ENCODE results near the gene LTBP2.
A peak's percentile ranks its signal among the peaks of the same experiment; 100 is the strongest.

The LTBP2 gene

DNA sequence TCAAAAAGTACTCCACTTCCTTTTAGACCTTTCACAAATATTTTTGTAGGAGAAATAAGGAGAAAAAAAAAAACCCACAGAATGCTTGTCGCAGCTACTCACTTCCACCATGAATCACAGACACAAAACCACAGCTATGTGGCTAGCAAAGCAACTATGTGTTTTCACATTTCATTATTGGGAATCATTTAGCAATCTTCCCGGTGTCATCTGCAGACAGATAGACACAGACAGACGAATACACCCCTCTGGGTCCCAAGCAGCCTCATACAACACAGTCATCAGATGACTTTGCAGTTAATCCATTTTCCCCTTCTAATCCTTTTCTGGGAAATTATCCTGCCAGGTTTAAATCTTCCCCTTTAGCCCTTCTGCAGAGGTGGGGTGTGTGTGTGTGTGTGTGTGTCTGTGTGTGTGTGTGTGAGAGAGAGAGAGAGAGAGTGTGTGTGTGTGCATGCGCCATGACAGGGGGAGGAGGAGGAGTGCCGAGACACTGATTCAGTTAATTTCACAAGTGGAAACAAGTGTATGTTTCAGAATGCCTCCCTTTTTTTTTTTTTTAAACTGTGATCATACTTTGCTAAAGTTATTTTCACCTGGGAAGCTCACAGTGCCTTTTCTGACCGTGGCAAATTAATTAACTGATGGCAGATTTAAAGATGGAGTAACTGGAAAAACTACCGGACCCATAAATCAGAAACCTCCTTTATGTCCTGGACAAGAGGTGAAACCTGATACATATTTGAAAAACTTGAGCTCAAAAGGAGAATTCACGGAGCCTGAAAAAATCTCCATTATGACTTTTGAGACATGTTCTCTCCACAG is 39.9 kb downstream of the LTBP2 start:
- peak; percentile 82 for DNase-seq (ENCODE audit: low spot score)

DNA sequence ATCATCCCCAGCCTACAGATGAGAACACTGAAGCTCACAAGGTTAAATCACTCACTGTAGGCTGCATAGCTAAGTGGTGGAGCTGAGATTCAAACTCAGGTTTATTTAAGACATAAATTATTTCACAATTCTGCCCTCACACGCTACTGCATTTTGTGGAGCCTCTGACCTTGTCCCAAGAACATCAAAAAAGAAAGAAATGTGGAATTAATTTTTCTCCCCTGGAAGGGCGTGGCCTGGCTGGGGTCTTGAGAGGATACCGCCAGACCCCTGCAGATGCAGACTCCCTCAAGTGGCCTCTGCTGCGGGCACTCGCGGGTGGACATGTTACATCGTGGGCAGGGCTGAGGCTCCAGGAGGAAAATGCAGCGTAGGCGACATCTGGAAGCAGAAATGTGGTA is 40.6 kb downstream of the LTBP2 start:
- no peak for DNase-seq (ENCODE audit: low spot score)

DNA sequence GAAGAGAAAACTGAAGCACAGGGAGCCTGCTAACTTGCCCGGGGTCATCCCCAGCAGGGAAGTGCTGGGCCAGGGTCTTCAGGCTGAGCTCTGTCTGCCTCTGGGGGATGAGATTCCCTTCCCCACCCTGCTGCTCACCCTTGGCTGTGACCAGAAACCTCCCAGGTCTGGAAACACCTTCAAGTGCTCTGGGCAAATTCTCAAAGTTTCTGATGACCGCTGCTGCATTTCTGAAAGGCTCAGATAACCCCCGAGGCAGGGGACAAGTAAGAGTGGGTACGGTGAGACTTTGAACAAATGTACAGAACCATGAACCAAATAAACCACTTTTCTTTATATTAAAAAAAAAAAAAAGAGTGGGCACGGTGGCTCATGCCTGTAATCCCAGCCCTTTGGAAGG is 41.3 kb downstream of the LTBP2 start:
- DNase-seq (ENCODE audit: low spot score), result no peak

DNA sequence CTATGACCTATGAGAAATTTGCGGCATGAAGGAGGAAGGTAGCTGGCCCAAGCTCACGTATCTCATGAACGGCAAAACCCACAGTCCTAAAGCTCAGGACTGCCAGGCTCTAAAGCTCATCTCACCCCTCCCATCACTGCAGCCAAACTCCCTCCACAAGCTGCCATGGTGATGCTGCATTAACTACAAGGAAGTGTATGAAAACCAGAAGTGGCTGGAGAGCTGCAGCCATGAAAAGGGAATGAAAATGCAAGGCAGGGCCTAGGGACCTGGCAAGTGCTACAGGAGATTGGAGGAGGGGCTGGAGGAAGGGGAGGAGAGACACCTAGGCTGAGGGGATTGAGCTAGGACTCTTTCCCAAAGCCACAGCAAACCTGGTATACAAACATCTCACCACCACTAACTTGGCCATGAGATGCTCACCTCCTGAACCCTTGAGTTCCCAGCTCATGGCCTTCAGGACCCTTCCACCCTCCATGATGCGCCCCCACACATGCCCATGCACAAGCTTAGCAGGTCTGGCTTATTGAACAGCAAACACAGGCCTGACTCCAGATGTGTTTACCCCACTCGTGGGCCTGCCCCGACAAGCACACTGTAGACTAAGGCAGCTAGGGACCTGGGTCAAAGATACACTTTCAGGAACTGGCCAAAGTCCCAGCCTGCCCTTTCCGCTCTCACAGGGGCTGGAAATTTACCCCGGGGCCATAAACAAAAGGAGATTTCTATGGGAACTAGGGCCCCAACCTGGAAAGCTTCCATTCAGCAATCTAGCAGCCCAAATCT is 42.0 kb downstream of the LTBP2 start:
- no peak for DNase-seq (ENCODE audit: low spot score)

DNA sequence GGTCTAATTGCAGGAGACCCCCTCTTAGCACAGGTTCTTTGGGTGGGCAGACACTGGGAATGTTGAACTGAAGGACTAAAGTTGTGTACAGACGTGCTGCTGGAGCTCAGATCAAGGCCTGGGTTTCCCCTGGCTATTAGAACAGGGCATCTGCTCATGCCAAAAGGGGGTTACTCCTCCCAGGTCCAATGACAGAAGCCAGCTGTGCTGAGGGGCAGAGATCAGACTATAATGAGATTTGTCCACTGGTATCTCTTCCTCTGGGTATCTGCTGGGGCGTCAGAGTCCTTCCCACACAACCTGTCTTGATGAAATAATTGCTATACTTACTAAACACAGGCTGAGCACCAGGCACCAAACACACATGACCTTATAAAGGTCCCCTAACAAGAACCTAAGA is 42.6 kb downstream of the LTBP2 start:
- DNase-seq (ENCODE audit: low spot score), result no peak

DNA sequence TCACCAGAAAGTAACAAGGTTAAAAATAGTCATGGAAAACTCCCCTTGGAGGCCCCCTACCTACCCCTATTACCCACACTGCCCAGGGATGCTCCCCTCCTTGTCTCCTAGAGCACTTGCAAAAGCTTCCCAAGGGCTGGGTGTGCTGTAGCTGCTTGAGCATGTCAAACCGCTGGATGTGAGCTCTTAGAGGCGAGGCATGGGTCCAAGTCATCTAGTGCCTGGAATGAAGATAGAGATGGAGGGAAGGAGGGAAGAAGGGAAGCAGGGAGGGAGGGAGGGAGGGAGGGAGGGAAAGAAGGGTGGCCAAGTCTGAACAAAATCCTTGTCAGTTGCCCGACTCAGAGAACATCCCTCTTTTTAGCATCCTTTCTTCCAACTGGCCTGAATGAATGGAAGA is 43.1 kb downstream of the LTBP2 start:
- no peak for DNase-seq (ENCODE audit: low spot score)

DNA sequence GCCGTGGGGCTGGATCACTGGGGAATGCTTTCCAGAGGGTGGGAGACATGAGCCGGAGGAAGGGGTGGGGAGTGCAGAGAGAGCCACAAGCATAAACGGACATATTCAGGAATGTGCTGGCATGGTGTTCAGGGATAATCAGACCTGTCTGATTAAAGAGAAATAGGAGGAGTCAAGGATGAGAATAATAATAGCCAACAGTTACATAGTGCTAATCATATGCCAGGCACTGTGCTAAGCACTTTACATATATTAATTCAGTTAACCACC is 43.7 kb downstream of the LTBP2 start:
- no peak for DNase-seq (ENCODE audit: low spot score)

DNA sequence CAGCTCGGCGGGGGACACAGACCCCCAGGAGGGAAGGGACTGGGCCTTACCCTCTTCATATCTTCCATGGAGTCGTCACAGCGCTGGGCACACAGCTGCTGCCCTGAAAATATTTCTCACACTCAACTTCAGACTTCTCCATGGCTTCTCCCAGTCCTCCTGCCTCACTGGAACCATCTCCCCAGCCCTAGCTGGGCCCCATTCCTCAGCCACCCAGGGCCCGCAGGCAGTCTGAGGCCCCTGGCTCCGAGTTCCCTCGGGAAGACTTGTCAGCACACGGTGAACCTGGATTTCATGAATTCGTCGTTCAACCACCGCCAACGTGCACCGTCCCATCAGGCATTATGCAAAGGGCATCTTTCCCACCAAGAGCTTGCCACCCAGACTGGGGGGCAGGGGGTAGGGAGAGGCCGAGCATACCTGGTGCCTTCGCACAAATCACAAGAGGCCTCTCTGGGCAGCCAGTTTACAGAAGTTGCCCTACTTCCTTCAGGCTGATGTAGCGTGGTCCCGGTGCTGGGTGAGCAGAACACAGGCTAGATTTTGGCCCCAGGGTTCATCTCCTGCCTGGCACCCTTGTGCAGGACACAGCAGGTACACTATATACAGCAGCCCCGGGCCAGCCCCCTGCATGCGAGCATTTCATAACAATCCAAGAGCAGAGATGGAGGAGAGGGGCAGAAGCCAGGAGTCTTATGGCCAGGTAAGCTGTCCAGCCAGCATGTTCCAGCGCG is 44.2 kb downstream of the LTBP2 start:
- no peak for DNase-seq (ENCODE audit: low spot score)

DNA sequence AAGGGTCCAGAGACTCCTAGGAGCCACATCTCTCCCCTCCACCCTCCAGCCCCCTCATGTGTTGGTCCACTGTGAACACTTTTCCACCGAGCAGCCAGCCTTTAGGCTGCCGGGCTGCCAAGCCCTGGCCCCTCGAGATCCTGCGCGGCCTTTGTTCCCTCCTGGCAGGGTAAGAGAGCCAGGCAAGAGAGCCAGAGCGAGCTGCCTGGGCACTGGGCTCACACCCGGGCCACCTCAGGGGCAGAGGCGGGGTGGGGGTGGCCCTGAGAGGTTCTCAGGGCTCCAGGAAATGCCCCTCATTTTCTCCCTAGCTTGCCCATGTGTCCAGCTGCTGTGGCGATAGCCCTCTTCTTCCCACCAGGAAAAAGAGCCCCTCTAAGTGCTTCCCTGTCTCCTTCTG is 44.8 kb downstream of the LTBP2 start:
- no peak for DNase-seq (ENCODE audit: low spot score)

DNA sequence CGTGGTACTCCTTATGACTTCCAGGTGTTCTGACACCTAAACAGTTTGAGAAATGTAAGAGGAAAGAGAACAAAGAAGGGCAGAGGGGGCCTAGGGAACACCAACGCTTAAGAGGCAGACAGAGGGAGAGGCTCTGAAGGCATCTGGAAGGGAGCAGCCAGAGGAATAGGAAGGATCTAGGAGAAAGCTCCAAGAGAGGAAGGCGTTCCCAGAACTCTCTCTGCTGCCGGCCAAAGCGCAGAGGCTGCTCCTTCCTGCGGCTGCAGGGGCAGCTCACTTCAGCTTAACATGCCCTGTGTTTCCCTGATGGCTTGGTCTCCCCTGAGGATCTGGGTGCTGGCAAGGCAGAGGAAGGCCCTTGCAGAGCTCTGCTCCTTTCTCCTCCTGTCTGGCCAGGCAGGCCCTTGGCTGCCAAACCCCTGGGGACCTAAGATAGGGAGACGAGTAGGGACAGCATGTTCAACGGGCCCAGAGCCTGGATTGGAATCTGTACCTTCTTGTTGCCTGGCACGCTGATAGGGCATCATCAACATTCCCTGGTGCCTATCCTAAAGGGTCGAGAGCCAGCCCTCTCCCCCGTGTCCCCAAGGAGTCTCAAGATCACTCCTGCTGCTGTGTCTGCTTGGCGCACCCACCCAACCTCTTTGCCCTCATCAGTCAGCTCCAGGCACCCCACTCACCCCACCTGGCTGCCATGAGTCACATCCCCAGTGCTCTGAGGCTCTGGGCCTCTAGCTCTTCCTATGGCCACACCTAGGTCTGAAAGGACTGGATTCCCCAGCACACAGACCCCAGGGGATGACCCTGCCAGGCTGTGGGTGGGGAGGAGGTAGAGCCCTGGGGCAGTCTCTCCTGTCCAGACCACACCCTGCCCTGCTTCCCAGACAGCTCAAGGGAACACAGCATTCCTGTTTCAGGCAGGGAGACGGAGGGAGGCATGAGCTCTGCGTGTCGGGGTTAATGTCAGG is 45.6 kb downstream of the LTBP2 start:
- no peak for DNase-seq (ENCODE audit: low spot score)

DNA sequence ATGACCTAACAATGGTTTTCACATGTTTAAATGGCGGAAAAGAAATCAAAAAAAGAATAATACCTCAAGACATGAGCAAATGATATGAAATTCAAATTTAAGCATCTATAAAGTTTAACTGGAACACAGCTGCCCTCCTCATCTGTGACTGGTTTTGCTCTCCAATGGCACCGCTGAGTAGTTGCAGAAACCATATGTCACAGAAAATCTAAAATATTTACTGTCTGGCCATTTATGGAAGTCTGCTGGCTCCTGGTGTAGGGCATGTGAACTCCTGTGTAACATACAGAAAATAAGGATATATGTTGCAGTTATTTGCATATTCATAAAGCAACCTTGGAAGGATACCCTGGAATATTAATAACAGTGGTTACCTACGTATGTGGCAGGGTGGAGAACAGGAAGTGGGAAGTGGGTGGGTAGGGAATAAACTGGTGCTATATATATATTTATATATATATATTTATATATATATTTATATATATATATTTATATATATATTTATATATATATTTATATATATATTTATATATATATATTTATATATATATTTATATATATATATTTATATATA is 48.4 kb downstream of the LTBP2 start:
- DNase-seq (ENCODE audit: low spot score), result no peak

DNA sequence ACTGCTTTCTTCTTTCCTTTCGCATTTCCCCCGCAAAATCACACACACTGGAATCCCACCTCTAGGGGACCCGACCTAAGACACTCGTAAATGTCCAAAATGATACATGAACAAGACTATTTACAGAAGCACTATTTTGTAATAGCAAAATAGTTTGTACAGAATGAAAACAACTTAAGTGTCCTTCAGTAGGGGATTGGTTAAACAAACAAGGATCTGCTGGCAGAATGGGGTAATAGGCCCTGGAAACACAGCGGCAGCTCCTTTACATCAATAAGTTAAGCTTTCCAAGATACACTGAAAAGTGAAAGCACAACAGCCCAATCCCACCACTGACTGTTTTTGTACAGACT is 48.8 kb downstream of the LTBP2 start:
- no peak for DNase-seq (ENCODE audit: low spot score)

DNA sequence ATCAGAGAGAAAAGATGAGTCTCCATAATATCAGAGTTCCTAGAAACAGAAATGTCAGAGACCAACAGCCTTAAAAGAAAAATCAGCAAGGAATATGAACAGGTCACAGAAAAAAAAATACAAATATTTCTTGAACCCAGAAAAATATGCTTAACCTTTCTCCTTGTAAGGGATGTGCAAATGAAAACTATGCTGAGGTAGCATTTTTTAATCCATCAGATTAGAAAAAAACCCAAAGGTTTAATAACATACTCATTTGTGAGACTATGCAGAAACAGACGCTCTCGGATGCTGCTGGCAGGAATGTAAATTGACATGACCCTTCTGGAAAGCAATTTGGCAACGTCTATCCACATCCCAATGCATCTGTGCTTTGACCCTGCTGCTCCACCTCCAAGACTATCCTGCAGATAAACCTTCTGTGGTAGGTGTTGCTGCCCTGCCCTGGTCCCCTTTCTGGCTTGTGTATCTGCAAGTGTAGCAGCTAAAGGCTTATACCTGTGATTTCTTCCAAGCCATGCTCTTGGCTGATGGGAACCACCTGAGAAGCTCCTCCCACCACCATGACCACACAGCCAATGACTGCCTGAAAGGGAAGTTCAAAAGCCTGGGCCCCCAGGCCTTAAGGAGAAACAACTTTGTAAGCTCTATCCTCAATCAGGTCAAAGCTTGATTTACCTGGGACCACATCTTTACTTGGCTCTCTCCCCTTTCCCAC is 49.4 kb downstream of the LTBP2 start:
- DNase-seq (ENCODE audit: low spot score), result no peak

DNA sequence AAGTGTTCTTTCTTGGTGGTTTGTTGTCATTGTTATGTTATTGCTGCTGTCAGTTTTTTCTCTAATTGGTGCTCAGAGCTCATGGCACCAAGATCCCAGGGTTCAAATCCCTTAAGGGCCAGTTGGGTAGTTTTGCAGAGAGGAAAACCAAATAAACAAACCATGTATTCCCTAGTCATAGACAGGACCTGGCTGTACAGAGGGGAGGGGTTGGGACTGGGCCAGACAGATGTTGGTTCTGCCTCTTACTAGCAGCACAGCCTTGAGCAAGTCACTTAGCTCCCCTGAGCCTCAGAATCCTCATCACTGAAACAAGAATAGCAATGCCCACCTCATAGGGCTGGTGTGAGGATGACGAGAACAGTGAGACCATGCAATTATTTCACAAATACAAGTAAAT is 53.4 kb downstream of the LTBP2 start:
- DNase-seq (ENCODE audit: low spot score), result no peak

DNA sequence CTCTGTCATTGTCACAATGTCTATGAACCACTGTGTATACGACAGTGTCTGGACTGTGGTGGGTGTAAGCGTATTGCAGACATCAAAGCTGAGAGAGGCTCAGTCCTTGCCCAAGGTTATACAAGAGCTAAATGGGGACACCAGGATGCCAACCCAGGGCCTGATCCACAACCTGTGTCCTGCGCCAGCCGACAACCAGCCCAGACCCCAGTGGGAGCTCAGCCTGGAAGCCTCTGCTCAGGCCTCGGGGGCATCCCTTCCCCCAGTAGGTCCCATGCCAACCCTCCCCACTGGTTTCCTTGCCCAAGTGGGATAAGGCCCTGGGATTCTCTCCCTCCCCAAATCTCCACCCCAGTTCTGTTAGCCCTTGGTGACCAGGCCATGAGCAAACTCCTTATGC is 54.3 kb downstream of the LTBP2 start:
- no peak for DNase-seq (ENCODE audit: low spot score)

DNA sequence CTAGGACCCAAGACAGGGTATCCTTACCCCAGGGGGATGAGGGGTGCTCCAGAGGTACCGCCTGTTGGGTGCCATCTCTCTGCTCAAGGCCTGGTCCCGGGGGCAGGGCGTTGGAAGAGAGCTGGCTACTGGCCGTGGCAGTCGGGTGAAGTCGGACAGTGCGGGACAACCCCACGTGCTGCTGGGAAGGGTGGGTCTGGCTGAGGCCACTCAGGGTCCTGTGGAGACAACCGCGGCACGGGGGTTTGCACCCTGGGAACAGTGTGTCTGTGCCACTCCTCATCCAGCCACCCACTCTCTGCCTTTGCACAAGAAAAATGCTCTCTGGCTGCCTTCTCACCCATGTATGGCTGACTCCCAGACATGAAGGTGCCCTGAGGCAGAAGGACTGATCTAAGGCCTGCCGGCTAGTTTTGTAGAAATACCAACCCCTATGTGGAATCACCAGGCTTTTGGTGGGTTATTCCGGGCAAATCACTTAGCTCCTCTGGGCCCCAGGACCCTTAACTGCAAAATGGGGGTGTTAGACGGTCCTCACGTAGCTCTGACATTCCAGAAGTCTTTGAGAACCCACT is 56.5 kb downstream of the LTBP2 start:
- DNase-seq (ENCODE audit: low spot score), result no peak

DNA sequence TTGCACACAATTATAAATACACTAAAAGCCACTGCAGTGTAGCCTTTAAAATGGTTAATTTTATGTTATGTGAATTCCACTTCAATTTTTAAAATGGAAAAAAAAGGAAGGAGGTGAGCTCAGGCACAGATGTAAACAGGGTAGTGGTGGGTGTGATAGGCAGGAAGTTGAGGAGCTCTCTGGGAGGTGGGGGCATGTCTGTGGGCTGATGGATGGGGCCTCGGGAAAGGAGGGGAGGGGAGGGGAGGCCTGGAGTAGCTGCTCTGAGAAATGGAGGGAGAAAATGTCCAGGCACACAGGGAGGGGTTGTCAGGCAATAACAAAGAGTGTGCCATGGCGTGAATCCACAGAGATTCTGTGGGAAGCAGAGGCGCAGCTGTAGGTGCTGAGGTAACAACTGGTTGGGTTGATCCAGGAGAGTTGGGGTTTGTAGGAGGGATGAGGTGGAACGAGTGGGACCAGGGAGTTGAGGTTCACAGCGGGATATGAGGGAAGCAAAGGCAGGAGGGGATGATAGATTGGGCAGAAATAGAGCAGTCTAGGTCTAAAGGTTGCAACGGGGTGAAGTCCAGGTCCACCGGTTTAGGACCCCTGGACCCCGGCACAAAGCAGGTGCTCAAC is 57.2 kb downstream of the LTBP2 start:
- DNase-seq (ENCODE audit: low spot score), result no peak

DNA sequence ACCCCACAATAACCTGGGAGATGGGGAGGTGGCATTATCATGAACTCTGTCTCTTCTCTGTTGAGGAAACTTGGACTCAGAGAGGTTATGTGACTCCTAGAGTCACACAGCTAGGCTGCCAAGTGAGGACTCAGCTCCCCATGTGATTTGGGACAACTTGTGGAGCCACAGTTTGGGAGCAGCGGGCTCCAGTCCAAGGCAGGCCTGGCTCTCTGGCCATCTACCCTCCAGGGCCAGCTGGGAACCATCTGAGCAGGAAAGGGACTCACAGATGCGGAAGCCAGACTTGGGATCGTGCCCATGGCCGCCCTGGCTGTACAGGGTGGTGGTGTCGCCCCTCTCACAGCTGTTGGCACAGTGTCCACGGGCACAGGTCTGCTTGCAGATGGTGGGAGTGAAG is 59.4 kb downstream of the LTBP2 start:
- DNase-seq (ENCODE audit: low spot score), result peak; percentile 90

DNA sequence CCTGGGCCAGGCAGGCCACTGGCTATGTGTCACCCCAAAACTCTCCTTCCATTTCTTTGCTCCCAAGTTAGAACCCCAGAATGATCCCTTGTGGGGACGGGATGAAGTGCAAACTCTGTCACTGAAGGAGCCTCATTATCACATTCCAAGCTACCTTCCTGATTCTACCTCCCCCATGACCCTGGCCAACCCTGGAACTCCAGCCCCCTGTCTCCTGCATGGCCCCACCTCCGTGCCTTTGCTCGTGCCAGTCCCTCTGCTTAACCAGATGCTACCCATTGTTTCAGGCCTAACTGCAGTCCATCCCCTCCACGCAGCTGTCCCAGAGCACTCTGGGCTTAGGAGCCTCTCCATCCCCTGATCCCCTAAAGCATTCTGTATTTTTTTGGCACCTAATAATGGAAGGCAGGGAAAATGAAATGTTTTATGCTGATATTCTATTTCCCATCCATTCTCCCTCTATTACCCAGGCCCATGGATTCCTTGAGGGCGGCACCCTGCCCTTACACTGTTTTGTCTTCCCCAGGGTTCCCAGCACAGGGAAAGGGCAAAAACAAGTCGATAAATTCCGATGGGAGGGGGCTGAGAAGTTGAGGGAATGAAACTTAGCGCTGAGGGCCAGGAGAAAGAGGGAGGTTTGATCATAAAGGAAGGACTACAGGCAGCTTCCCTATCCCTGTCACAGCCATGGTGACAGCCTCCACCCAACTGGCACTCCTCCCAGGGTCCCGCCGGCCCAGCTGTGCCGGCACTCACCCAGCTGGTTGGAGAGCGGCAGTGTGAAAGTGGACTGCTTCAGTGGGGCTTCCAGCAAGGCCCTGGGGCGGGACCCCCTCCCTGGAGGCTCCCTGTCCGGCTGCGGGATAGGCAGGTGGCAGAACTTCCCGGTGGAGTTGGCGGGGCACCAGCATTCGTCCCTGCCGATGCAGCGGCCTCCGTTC is 60.3 kb downstream of the LTBP2 start:
- peak; percentile 42 for DNase-seq (ENCODE audit: low spot score)
